GM19397 (cell line): Measurements from ENCODE around the gene ELOB.
A peak's percentile ranks its signal among the peaks of the same experiment; 100 is the strongest.

Source experiments
- ATAC-seq: cut with Tn5 transposase; IDR thresholded peaks from one replicate; pipeline ENCODE4 v1.9.1; 2021; ENCODE audit warnings: mild to moderate bottlenecking, moderate library complexity; ENCODE audit not compliant: unreplicated experiment

The ELOB gene

GRCh38 chr16:2784358-2785100 lies 7.4 kb upstream of the ELOB start:
- ATAC-seq: no peak

DNA sequence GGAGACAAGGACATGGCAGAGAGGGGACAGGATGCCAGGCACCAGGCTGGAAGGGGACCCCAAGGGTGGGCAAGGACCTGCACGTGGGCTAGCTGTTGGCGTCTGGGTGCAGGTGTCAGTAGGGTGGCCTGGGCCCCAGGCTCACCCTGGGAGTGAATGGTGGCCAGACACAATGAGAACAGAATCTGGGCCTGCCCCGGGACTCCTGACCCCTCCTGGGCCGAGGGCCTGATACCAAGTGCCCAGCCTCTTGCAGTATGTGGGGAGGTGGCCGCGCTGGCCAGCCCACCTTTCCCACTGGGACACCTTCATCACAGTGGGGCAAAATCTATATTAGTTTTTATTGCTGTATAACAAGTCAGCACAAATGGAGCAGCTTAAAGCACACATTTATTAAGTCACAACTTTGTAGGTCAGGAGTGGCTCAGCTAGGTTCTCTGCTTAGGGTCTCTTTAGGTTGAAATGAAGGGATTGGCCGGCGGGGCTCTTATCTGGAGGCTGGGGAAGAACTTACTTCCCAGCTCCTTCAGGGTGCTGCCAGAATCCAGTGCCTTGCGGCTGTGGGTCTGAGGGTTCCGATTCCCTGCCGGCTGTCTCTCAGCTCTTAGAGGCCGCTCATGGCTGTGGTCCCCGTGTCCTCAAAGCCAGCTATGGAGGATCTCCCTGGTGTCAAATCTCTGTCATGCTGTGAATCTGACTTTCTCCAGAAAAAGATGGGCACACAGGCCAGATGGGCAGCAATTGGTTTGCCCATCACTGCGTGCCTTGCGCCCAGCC lies 6.7 kb upstream of the ELOB start:
- ATAC-seq: no peak

- no peak for ATAC-seq
Measured at GRCh38 chr16:2782583-2783351, 5.7 kb upstream of the ELOB start.

DNA sequence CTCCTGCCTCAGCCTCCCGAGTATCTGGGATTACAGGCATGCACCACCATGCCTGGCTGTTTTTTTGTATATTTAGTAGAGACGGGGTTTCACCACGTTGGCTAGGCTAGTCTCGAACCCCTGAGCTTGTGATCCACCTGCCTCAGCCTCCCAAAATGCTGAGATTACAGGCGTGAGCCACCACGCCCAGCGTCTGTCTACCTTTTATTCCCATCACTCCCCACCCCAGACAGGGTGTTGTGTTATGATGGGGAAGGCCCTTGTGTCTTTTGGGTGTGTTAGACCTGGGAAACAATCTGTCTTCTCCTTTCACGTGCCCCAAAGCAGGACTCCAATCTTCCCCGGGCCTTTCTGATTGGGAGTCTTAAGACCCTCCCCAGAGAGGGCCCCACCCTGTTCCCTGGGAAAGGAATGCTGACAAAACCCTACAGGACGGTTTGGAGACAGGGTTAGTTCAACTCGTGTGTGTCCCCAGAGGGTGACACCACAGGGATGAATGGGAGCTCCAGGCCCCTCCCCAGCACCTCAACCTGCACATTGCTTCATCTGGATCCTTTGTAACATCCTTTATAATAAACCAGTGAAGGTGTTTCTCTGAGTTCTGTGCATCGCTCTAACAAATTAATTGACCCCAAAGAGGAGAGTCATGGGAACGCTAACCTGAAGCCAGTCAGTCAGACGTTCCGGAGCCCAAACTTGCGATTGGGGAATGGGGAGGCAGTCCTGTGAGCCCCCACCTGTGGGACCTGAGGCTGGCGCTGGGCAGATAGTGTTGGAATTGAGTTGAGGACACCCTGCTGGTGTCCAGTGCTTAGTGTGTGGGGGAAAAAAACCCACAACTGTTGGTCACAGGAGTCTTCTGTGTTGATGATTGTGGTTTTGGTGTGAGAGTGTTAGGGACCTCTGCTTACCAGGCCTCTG lies 3.2 kb upstream of the ELOB start:
- ATAC-seq: no peak

DNA sequence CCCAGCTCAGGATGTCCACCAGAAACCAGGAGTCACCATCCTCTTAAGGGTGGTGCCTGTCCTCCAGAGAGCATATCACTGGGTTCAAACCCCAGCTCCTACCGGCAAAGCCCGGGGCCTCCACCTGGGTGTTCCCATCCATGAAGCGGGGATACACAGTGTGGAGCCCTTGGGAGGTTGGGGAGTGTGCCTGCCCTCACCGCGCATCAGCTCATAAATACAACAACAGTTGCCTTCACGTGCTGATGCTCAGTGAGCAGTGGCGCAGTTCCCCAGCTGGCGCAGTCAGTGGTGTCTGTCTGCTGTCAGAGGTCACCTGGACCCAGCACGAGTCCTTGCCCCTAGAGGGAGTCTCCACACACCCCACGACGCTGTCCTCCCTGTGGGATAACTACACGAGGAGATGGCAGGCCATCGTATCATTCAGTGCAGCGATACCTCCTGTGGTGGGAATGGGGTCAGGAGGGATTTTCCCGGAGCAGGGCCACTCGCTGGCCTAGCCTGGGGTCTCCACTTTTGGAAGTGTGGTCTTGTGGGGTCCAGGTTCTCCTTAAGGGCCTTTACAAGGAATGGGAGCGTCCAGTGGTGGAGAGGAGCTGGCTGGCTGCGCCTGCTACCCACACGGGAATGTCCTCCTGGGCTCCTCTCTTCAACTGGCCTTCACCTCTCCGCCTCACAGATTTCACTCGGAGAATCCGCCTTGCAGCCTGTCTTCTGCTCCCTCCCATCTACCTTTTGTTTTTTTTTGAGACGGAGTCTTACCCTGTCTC lies 2.3 kb upstream of the ELOB start:
- ATAC-seq: no peak

- no peak for ATAC-seq
Measured at GRCh38 chr16:2778630-2778958, 1.5 kb upstream of the ELOB start.

GRCh38 chr16:2777903-2778629 lies 986 bp upstream of the ELOB start:
- ATAC-seq: no peak

DNA sequence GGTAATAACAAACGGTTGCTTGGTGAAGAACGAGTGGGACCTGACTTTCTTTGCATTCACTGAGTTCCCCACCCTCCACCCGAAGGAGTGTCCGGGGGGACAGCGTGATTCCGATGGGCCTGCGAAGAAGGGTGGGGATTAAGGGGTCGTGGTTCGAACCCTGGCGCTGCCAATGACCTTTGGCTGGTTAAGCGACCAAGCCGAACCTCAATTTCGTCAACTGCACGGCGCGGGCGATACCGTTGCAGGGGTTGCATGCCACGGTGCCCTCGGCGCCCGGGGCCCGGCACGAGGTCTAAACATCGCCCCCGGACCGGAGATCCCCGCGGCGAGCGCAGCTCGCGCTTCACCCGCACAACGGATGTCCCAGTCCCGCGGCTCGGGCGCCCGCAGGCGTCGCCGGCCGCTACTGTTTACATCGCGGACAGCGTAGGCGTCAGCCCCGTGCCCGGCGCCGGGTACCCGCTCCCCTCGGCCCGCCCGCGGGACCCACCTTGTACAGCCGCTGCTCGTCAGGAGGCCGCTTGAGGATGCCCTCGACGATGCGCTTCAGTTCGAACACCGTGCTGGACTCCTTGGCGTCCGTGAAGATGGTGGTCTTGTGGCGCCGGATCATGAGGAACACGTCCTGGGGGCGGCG lies 460 bp downstream of the ELOB start:
- ATAC-seq: peak; percentile 32

GRCh38 chr16:2775765-2776499 lies 1.1 kb downstream of the ELOB start:
- no peak for ATAC-seq

DNA sequence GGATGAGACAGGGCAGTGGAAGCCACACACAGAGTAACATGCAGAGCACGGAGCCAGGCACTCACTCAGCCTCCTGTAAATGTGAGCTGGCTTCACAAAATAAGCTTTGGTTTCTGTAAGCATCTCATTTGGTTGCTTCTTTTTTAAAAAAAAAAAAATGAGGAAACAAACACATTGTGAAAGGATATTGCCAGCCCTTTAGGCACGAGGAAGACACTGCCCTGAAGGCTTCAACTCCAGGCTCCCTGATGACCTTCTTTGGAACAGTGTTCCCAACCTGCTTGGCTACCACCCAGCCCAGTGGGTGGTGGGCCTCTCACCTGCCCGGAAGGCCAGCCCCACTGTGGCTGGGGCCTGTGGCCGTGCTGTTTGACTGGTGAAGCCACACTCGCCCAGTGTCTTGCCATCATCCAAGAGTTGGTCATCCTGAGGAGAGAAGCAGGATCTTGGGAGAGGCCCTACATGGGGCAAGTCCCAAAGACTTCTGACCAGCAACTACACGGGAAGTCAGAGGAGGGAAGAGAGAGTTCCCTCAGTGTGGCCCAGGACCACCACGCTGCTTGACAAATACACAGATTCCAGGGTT lies 1.9 kb downstream of the ELOB start:
- no peak for ATAC-seq

DNA sequence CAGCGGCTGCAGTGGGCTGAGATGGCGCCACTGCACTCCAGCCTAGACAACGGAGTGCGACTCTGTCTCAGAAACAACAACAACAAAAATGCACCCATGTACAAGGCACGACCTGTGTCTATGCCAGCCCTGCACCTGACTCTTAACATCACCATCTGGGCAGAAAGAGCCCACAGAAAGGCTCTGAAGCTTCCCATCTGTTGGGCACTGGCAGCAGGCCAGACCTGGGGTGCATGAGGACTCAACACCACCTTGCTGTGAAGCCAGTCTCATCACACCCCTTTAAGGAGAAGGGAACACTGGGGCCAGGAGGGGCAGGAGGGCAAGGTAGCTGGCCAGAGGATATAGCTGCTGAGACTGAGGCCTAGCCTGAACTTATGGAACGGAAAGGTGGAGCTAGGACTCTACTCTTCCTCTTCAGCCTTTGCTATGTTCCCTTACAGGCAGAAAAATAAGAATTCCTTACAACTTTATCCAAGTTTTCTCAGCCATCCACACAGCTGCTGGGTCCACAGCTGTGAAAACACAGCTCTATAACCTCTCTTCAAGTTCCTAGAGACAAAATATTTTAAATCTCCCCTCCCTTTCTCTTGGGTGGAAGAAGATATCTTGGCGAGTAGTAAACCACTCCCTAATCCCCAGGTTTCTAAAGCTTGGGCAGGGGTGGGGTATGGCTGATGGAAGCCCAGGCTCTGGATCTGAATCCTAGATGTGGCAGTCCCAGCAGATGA lies 2.8 kb downstream of the ELOB start:
- ATAC-seq: no peak

DNA sequence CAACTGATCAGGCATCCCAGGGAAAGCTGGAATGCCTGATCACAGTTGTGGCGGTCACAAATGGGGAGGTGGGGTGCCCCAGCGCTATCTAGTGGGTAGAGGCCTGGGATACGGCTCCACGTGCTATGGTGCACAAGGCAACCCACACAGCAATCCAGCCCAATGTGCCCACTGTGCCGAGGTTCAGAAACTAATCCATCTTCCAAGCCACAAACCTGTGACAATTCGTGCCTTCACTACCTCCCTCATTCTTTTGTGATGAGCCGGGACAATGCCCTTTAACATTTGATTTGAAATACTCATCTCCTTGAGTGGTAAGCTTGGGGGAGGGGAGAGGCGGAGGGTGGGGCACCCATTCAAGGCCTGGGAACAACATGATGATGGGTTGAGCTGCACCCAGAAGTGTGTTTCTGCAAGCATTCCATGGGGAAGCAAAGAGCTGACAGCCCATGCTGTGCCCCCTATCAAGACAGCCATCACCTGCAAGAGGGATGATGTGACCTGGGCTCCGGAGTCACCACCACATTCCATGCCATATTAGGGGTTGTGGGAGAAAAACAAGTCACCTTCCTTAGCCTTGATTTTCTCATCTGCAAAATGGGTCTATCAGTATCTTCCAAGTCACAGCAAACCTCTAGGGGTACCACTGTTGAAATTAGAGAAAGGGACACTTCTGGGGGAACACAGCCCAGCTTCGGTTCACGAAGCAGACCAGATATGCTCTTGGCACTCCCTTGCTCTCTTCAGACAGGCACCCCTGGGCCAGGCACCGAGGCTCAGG lies 3.7 kb downstream of the ELOB start:
- no peak for ATAC-seq

GRCh38 chr16:2771496-2772402 lies 5.3 kb downstream of the ELOB start:
- ATAC-seq: no peak

DNA sequence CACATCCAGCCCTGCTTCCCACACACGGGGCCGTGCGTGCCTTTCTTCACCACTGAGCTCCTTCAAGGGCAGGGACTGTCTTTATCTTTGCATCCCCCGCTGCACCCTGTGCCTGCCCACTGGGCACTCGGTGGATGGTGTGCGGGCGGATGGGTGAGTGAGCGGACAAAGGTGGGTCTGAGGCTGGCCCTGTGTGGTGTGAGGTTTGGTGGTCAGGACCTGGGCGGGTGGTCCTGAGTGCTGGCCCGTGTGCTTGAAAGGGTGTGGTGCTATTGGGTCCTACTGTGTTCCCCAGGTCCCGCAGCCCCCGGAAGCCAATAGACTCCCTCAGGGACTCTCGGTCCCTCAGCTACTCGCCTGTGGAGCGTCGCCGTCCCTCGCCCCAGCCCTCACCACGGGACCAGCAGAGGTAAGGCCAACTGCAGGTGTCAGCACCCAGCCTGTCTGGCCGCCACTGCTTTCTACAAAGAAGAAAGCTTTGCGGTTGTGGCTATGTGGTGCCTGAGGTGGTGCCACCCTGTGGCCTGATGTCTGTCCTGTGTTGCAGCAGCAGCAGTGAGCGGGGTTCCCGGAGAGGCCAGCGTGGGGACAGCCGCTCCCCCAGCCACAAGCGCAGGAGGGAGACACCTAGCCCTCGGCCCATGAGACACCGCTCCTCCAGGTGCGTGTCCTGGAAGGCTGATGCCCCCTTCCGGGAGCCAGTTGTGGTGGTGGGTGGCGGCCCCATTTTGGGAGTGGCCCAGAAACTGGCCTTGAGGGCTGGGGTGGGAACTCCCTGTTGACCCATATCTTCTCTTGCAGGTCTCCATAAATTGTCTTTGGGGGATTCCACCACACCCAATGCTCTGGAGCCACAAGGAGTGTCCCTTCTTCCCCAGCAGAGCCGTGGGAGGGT lies 6.8 kb downstream of the ELOB start:
- no peak for ATAC-seq
